Kidney (tissue), 14 donors: Measurements from ENCODE around the gene PCNT. TPM values are rescaled to one million over a fixed set of nuclear protein-coding genes. Genes with fewer than 3 reads are reported as not detected.

Experiments
- DNase-seq, 5 donors: peaks; one replicate each; pipeline ENCODE4 v3.0.0-alpha.2; 2013 to 2020
- FAIRE-seq: peaks from 2 replicates; lab custom pipeline; 2012; peaks lifted over from hg19 to GRCh38; lab: Jason Lieb, UNC
- H3K27ac ChIP-seq, 2 donors: one replicate each; pipeline ENCODE4 v1.7.0; 2013; ENCODE audit warnings: low read depth in 2 of 2, low read length in 2 of 2, inconsistent platforms in 1 of 2
- H3K27me3 ChIP-seq: one replicate; pipeline ENCODE4 v1.7.1; 2013; ENCODE audit warnings: low read length, inconsistent platforms; ENCODE audit not compliant: control insufficient read depth, insufficient read depth
- H3K36me3 ChIP-seq, 3 donors: one replicate each; pipeline versions ENCODE4 v1.7.0 to v1.7.1; 2013; ENCODE audit warnings: low read length in 3 of 3, control low read depth in 1 of 3, inconsistent platforms in 1 of 3; ENCODE audit not compliant: insufficient read depth in 3 of 3, control insufficient read depth in 2 of 3
- H3K4me1 ChIP-seq, 3 donors: one replicate each; pipeline versions ENCODE4 v1.7.0 to v1.7.1; 2013; ENCODE audit warnings: low read length in 3 of 3, inconsistent platforms in 1 of 3, low read depth in 1 of 3; ENCODE audit not compliant: control insufficient read depth in 2 of 3, insufficient read depth in 2 of 3
- H3K4me3 ChIP-seq, 3 donors: one replicate each; pipeline versions ENCODE4 v1.7.0 to v1.8.1; 2013; ENCODE audit warnings: low read length in 3 of 3, control low read depth in 1 of 3, inconsistent platforms in 1 of 3
- H3K9ac ChIP-seq, 3 donors: one replicate each; pipeline versions ENCODE4 v1.7.0 to v1.7.1; 2013; ENCODE audit warnings: low read length in 3 of 3, control low read depth in 1 of 3, inconsistent platforms in 1 of 3
- H3K9me3 ChIP-seq, 3 donors: one replicate each; pipeline versions ENCODE4 v1.7.0 to v1.7.1; 2013; ENCODE audit warnings: low read length in 3 of 3, control low read depth in 1 of 3, inconsistent platforms in 1 of 3; ENCODE audit not compliant: control insufficient read depth in 2 of 3, insufficient read depth in 1 of 3
- CTCF ChIP-seq: IDR thresholded peaks from 3 replicates; pipeline ENCODE4 v1.5.1; 2012; ENCODE audit warnings: mild to moderate bottlenecking, moderate library complexity, borderline replicate concordance; ENCODE audit not compliant: insufficient read depth; ENCODE audit errors: extremely low read depth
- intact Hi-C: fragments of 100-400 bp; cut with DNase I; formaldehyde crosslinking; loops from one replicate; pipeline ENCODE4 v1.11.1; 2022
- polyA plus RNA-seq: library from polyadenylated mRNA; stranded (reverse); fragments of 350-450 nt; fragmentation: Illumina TruSeq; extraction: RNeasy Lipid Tissue Mini Kit (QIAGEN cat#74804); gene quantifications from one replicate; pipeline ENCODE4 v1.2.3, GENCODE V29; 2014; ENCODE audit warnings: low read depth, low replicate concordance; ENCODE audit not compliant: insufficient read depth
- total RNA-seq: library from RNA; stranded (reverse); fragmentation: NEBNext Ultra II Directional; extraction: Animal tissue kit (Norgen Biotek cat#: 25700); gene quantifications from one replicate; pipeline ENCODE4 v1.2.1, GENCODE V29; 2021
- donor health status: control.
- donor health status: control.
- donor health status: control.
- donor health status: control.
- donor health status: control.
- donor health status: DM: yes; HTN: yes; CAD: no.
- donor health status: Normal renal cell carcinoma (clear cell type).

PCNT gene
- total and polyA plus RNA-seq, 2 donors from 2014 or later, result 4.2 to 26.1 TPM

- H3K27ac ChIP-seq, result no peak overlapping the region
- H3K9me3 ChIP-seq, result no peaks in the 10 kb centered on the region
- no peak for FAIRE-seq
- no peaks in the 10 kb centered on the region for H3K27me3 ChIP-seq
- H3K9ac ChIP-seq, result no peak overlapping the region
- intact Hi-C loops, result no loop called here
- DNase-seq, result no peak
- peaks cover 3 to 23% (median 15%) of the 10 kb centered on the region in 3 donors for H3K36me3 ChIP-seq
- TF ChIP-seq CTCF, result no peak
- no peak overlapping the region for H3K4me3 ChIP-seq
- H3K4me1 ChIP-seq, result no peaks in the 10 kb centered on the region
These were observed 31.4 kb downstream of the PCNT start for GRCh38 chr21:46355161-46356004.

DNA sequence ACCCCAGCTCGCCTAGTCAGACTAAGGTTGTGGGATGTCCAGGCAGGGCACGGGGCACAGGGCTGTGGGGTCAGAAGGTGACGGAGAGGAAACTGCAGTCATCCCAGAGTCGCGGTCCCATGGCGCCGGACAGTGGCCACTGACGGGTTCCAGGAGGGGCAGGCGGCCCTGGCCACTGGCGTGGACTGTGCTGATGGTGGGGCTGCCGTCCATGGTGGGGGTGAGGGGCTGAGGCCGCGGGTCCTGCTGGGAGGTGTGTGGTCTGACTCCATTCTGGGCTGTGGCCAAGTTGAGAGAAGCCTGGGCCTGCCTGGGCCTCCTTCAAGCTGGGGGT, 32.0 kb downstream of the PCNT start:
- DNase-seq (no peak), FAIRE-seq (no peak)
- no peak overlapping the region for H3K27ac ChIP-seq
- H3K36me3 ChIP-seq, result peaks cover 3 to 18% (median 13%) of the 10 kb centered on the region in 3 donors
- H3K4me3 ChIP-seq, result no peak overlapping the region
- no peak for TF ChIP-seq CTCF
- intact Hi-C loops, result no loop called here
- H3K27me3 ChIP-seq, result no peaks in the 10 kb centered on the region
- H3K9me3 ChIP-seq, result no peaks in the 10 kb centered on the region
- H3K4me1 ChIP-seq, result no peaks in the 10 kb centered on the region
- no peak overlapping the region for H3K9ac ChIP-seq

GRCh38 chr21:46356494-46357334, 32.8 kb downstream of the PCNT start:
- peaks cover 0 to 12% (median 7%) of the 10 kb centered on the region in 3 donors for H3K36me3 ChIP-seq

More at GRCh38 chr21:46356494-46357334, 32.8 kb downstream of the PCNT start:
- no peak for FAIRE-seq
- no peak for DNase-seq
- Histone ChIP-seq H3K9me3 (no peaks in the 10 kb centered on the region), H3K27me3 (no peaks in the 10 kb centered on the region), H3K27ac (no peak overlapping the region), H3K4me1 (no peaks in the 10 kb centered on the region), H3K4me3 (no peak overlapping the region), H3K9ac (no peak overlapping the region)
- no peak for TF ChIP-seq CTCF
- intact Hi-C loops, result no loop called here
